Liver (tissue), 9 donors: ENCODE results near the gene ZNF710. TPM values are rescaled to one million over a fixed set of nuclear protein-coding genes. Genes with fewer than 3 reads are reported as not detected.

Source experiments
- DNase-seq: peaks from one replicate; pipeline ENCODE4 v3.0.0-alpha.2; 2017; ENCODE audit warnings: low spot score
- H3K27ac ChIP-seq, 2 donors: one replicate each; pipeline ENCODE4 v1.7.0; 2013; ENCODE audit warnings: inconsistent platforms in 2 of 2, low read length in 2 of 2, control low read depth in 1 of 2, low read depth in 1 of 2, mild to moderate bottlenecking in 1 of 2
- H3K27me3 ChIP-seq, 4 donors: one replicate each; pipeline versions ENCODE4 v1.6.1 to v1.7.0; 2013; ENCODE audit warnings: low read length in 3 of 4, inconsistent platforms in 1 of 4, mild to moderate bottlenecking in 1 of 4, moderate library complexity in 1 of 4; ENCODE audit not compliant: control insufficient read depth in 4 of 4, insufficient read depth in 4 of 4
- H3K36me3 ChIP-seq, 4 donors: one replicate each; pipeline versions ENCODE4 v1.6.1 to v1.7.0; 2013; ENCODE audit warnings: low read length in 3 of 4, mild to moderate bottlenecking in 3 of 4, low read depth in 1 of 4, moderate library complexity in 1 of 4; ENCODE audit not compliant: control insufficient read depth in 4 of 4, insufficient read depth in 3 of 4
- H3K4me1 ChIP-seq, 4 donors: one replicate each; pipeline versions ENCODE4 v1.6.1 to v1.7.0; 2013; ENCODE audit warnings: low read length in 3 of 4, mild to moderate bottlenecking in 3 of 4, moderate library complexity in 1 of 4; ENCODE audit not compliant: control insufficient read depth in 4 of 4, insufficient read depth in 4 of 4
- H3K4me3 ChIP-seq, 3 donors: one replicate each; pipeline versions ENCODE4 v1.6.1 to v1.7.0; 2013; ENCODE audit warnings: low read length in 3 of 3, control low read depth in 1 of 3, low read depth in 1 of 3, mild to moderate bottlenecking in 1 of 3
- H3K9ac ChIP-seq, 2 donors: one replicate each; pipeline ENCODE4 v1.7.0; 2013; ENCODE audit warnings: low read length in 2 of 2, mild to moderate bottlenecking in 2 of 2, moderate library complexity in 2 of 2, control low read depth in 1 of 2, low read depth in 1 of 2
- H3K9me3 ChIP-seq, 4 donors: one replicate each; pipeline versions ENCODE4 v1.6.1 to v1.7.0; 2013; ENCODE audit warnings: low read length in 3 of 4; ENCODE audit not compliant: control insufficient read depth in 4 of 4
- ATF3 ChIP-seq: IDR thresholded peaks from 2 replicates; pipeline ENCODE4 v1.6.1; 2016; ENCODE audit warnings: antibody characterized with exemption
- CTCF ChIP-seq: fragments of 150-350 bp; IDR thresholded peaks from 2 replicates; pipeline ENCODE4 v1.5.1; 2017; ENCODE audit warnings: improper control_type of control experiment, low read depth, low read length; ENCODE audit not compliant: missing input control
- EGR1 ChIP-seq, 2 donors: IDR thresholded peaks; 2 replicates each; pipeline ENCODE4 v1.6.1; 2016 to 2018; ENCODE audit warnings: antibody characterized with exemption in 2 of 2, low read depth in 2 of 2
- FOXA1 ChIP-seq: IDR thresholded peaks from 2 replicates; pipeline ENCODE4 v1.6.1; 2016; ENCODE audit warnings: antibody characterized with exemption
- FOXA2 ChIP-seq: IDR thresholded peaks from 2 replicates; pipeline ENCODE4 v1.6.1; 2016; ENCODE audit warnings: antibody characterized with exemption
- GABPA ChIP-seq, 2 donors: IDR thresholded peaks in 1 of 2; conservative IDR thresholded peaks in 1 of 2; 2 replicates each; pipeline ENCODE4 v1.6.1; 2016; ENCODE audit warnings: antibody characterized with exemption in 2 of 2, mild to moderate bottlenecking in 1 of 2, moderate library complexity in 1 of 2
- HNF4A ChIP-seq, 2 donors: conservative IDR thresholded peaks; 2 replicates each; pipeline ENCODE4 v1.6.1; 2016; ENCODE audit warnings: antibody characterized with exemption in 2 of 2, mild to moderate bottlenecking in 2 of 2
- HNF4G ChIP-seq: IDR thresholded peaks from 2 replicates; pipeline ENCODE4 v1.6.1; 2016; ENCODE audit warnings: antibody characterized with exemption
- JUND ChIP-seq, 2 donors: IDR thresholded peaks; 2 replicates each; pipeline ENCODE4 v1.6.1; 2016; ENCODE audit warnings: antibody characterized with exemption in 2 of 2
- MAX ChIP-seq: IDR thresholded peaks from 2 replicates; pipeline ENCODE4 v1.6.1; 2016; ENCODE audit warnings: antibody characterized with exemption
- NR2F2 ChIP-seq: IDR thresholded peaks from 2 replicates; pipeline ENCODE4 v1.6.1; 2016; ENCODE audit warnings: antibody characterized with exemption
- RAD21 ChIP-seq, 2 donors: IDR thresholded peaks; 2 replicates each; pipeline ENCODE4 v1.6.1; 2016; ENCODE audit warnings: antibody characterized with exemption in 2 of 2, mild to moderate bottlenecking in 2 of 2
- RXRA ChIP-seq, 2 donors: IDR thresholded peaks; 2 replicates each; pipeline ENCODE4 v1.6.1; 2017 to 2018; ENCODE audit warnings: antibody characterized with exemption in 2 of 2, mild to moderate bottlenecking in 1 of 2
- SP1 ChIP-seq: IDR thresholded peaks from 2 replicates; pipeline ENCODE4 v1.6.1; 2018; ENCODE audit warnings: antibody characterized with exemption, mild to moderate bottlenecking
- TAF1 ChIP-seq: conservative IDR thresholded peaks from 2 replicates; pipeline ENCODE4 v1.6.1; 2016; ENCODE audit warnings: antibody characterized with exemption, mild to moderate bottlenecking
- YY1 ChIP-seq: IDR thresholded peaks from 2 replicates; pipeline ENCODE4 v1.6.1; 2016; ENCODE audit warnings: antibody characterized with exemption, mild to moderate bottlenecking
- ZBTB33 ChIP-seq: IDR thresholded peaks from 2 replicates; pipeline ENCODE4 v1.6.1; 2016; ENCODE audit warnings: antibody characterized with exemption
- WGBS: extraction: QIAGEN DNeasy Blood & Tissue Kit; methylation state at CpG from one replicate; pipeline ENCODE4 v1.1.7; 2013; 5-methylcytosine and 5-hydroxymethylcytosine counted together
- polyA plus RNA-seq, 2 donors: library from polyadenylated mRNA; stranded (reverse) in 1 of 2; unstranded in 1 of 2; fragments of 200-250 nt in 1 of 2; fragments of >200 nt in 1 of 2; fragmentation: Nextera tagmentation in 1 of 2; extraction: Ambion mirVana in 1 of 2; gene quantifications; one replicate each; pipeline versions ENCODE4 v1.2.1 to v1.2.3, GENCODE V29; 2013 to 2015
- total RNA-seq, 2 donors: library from RNA; depleted of rRNA; stranded (reverse); fragments of >200 nt; gene quantifications; one replicate each; pipeline ENCODE4 v1.2.3, GENCODE V29; 2014
- donor health status: healthy.
- donor health status: healthy.
- donor health status: healthy.
- donor health status: healthy.
- donor health status: healthy.

ZNF710 gene
- total and polyA plus RNA-seq, 4 donors = 1.9 to 15.3 (median 5.4) TPM

GRCh38 chr15:90044191-90044590, 43.1 kb downstream of the ZNF710 start:
- Histone ChIP-seq H3K4me3 (no peak overlapping the region), H3K9ac (no peak overlapping the region), H3K27me3 (no peaks in the 10 kb centered on the region), H3K4me1 (peaks cover 3 to 14% (median 4%) of the 10 kb centered on the region in 4 donors), H3K27ac (no peak overlapping the region), H3K36me3 (no peaks in the 10 kb centered on the region), H3K9me3 (no peaks in the 10 kb centered on the region)
- WGBS = 95% methylated on average over 14 of the region's 14 CpGs
- no peak for DNase-seq
- TF ChIP-seq MAX (no peak), HNF4A (conservative IDR thresholded peaks at IDR 0.05) (no peak), GABPA (IDR thresholded peaks at IDR 0.05 in 1 of 2, conservative IDR thresholded peaks at IDR 0.05 in 1 of 2) (no peak), FOXA2 (no peak), ZBTB33 (no peak), ATF3 (no peak), TAF1 (no peak), NR2F2 (no peak)

- Histone ChIP-seq H3K4me3 (no peak overlapping the region), H3K4me1 (peaks cover 0 to 9% (median 2%) of the 10 kb centered on the region in 4 donors), H3K27ac (no peak overlapping the region), H3K9ac (no peak overlapping the region), H3K9me3 (no peaks in the 10 kb centered on the region), H3K36me3 (no peaks in the 10 kb centered on the region), H3K27me3 (no peaks in the 10 kb centered on the region)
- DNase-seq = no peak
- WGBS = 95% methylated on average over 4 of the region's 4 CpGs
- TF ChIP-seq ATF3 (no peak), HNF4G (no peak), RAD21 (IDR thresholded peaks at IDR 0.05) (no peak), RXRA (IDR thresholded peaks at IDR 0.05) (no peak), NR2F2 (no peak), YY1 (no peak), CTCF (no peak), EGR1 (IDR thresholded peaks at IDR 0.05; ENCODE audit: low read depth in 2 of 2) (no peak), GABPA (IDR thresholded peaks at IDR 0.05 in 1 of 2, conservative IDR thresholded peaks at IDR 0.05 in 1 of 2) (no peak), FOXA2 (no peak), SP1 (no peak), TAF1 (no peak), HNF4A (conservative IDR thresholded peaks at IDR 0.05) (no peak), MAX (no peak), FOXA1 (no peak), ZBTB33 (no peak), JUND (IDR thresholded peaks at IDR 0.05) (no peak)
These were observed 43.8 kb downstream of the ZNF710 start for GRCh38 chr15:90044916-90045371.
